GM18867 (cell line): ENCODE results near the gene DENND1A.

ENCODE experiments used
- ATAC-seq: cut with Tn5 transposase; IDR thresholded peaks from one replicate; pipeline ENCODE4 v1.9.1; 2021; ENCODE audit warnings: mild to moderate bottlenecking, moderate library complexity; ENCODE audit not compliant: unreplicated experiment

The DENND1A gene

DNA sequence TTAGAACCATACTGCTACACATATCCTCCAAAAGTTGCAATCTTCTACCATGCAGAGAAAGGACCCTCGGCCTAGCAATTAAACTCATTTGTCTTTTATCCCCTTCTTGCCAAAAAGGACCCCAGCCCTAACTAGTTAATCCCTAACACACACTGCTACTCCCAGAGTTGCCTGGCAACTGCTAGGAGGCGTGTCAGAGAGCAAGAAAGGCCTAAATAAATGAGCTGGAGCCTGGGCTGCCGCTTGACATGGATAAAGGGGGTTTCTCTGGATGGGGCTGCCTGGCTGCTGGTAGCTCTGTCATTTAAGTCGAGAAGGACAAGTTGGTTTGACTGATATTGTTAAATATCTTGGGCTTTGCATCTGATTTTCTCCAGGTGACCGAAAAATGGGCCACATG lies 379.1 kb downstream of the DENND1A start:
- ATAC-seq, result no peak

DNA sequence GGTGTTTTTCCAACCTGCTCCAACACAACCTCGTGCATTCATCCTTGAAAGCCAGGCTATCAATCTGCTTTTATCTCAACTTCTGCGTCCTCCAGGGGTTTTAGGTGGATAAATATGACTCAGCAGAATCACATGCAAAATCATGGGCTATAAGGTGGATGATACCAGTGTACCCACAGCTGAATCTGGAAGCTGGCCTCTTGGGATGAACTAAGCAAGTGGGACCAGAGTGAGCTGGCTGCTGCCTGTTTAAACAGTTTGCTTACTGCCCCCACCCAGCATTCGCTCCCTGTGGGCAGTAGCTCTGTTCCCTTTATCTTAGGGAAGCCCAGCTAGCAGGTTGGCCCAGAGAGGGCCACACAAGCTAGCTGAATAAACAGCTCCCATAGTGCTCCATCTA lies 379.9 kb downstream of the DENND1A start:
- ATAC-seq, result no peak

DNA sequence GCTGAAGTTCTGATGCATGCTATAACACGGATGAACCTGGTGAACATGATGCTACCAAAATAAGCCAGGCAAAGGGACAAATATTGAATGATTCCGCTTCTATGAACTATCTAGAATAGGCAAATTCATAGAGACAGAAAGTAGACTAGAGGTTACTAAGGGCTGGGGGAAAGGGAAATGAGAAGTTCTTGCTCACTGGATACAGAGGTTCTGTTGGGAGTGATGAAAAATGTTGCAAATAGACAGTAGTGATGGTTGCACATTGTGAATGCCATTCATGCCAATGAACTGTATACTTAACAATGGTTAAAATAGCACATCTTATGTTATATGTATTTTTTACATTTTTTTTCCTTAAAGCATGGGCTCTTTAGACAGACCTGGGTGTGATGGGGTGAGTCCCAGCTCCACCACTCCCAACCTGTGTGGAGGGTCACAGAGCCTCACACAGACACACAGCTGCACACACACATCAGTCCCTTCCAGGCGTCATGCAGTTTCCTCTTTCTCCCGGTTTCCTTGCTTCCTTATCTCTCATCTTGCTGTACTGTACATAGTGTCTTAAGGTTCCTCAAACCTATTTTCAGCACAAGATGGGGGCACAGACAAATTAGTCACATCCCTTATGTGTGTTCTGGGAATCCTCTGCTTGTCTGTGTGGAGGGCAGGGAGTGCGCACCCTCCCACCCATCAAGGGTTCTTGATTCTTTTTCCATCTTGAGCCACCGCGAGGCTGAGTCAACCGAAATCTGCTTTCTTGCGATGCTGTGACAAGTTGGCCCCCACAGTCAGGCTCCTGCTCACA lies 381.0 kb downstream of the DENND1A start:
- no peak for ATAC-seq

DNA sequence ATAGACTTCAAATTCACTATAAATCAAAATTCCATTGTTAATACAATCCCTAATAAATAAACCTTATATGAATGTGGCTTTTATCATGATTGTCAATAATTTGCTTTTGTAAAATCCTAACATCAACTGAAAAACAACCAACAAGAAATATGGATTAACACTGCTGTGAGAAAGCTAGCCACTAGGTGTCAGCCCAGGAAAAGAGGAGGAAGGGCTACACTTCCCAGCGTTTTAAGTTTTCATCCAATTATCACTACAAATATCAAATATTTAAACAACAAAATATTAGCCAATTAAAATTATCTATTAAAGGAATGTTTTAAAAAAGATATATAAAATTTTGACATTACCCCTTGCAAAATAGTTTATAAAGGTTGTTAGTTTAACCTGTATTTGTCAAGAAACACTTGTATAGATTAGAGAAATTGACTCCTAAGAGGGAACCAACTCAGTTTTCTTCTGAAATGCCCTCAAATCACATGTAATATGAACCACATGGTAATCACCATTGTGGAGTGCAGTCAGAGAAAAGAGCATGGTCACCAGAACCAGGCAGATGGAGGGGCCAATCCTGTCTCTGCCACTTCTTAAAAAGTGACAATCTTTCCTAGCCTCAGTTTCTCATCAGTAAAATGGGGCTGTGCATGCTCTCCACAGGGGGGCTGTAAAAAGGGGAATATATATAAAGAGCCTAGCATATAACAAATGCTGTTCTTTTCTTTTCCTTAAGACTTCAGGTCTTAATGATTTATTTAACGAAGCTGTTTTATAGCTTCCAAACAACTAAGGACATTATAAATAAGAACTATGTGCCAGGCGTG lies 385.7 kb downstream of the DENND1A start:
- no peak for ATAC-seq

DNA sequence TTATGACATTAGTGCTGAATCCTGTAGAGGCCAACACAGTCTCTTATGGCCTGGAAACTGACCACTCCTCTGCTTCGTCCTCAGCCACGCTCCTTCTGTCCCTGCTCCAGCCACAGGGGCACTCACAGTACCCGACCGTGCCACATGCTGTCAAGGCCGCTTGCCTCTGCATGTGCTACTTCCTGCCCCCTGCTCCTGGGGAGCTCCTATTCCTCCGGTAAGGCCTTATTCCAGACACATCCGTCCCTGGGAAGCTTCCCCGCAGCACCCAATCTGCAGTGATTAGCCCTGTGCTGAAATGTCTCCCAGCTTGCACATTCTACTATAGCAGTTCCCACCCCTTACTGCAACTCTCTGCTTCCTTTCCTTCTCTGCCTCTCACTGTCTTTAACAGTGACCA lies 386.4 kb downstream of the DENND1A start:
- no peak for ATAC-seq

DNA sequence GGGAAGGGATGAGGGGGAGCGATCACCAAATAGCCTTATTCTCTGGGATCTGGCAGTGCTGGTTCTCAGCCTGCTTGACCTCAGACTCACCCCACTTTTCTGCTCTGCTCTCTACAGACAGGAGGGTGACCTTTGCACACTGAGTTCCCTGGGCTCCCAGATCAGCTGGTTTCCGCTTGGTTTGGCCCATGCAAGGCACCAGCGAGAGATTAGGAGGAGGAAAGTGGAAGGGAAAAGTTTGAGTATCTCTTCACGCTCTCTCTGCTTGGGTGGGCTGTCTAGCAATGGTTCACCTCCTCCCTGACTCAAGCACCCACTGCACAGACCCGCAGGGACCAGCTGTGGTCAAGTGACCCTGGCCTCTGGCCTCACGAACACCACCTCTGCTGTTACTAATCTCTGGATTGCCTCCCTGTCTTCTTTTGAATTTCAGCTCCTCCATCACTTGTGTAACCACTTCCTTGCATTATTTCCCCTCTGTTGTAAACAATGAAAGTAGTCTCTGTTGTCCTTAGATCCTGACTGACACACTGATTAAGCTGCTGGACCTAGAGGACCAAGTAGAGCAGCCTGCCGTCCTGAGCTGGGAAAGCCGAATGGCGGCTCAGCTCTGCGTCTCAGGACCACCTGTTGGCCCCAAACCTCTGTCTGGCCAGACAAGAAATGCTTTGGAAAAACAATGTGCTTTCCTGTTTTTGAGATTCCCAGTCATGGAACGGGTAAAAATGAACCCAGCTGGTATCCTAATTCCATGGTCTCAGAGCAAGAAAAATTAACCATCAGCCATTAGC lies 387.3 kb downstream of the DENND1A start:
- no peak for ATAC-seq

DNA sequence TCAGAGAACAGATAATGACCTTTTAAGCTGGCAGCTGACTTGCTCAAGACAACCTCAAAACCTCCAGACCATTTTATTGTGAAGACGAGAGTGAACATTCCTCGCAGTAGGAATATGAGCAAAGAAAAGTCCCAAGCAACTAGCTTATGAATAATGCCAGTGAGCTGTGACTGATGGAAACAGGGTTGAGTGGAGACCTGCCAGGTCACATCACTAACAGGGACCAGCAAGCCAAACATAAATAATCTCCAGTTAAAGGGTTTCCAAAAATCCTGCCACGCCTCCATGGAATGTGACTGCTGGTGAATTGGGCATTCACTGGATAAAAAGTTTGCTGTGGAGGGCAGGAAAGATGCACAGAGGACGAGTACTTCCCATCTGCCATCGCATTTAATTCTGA lies 388.5 kb downstream of the DENND1A start:
- no peak for ATAC-seq

DNA sequence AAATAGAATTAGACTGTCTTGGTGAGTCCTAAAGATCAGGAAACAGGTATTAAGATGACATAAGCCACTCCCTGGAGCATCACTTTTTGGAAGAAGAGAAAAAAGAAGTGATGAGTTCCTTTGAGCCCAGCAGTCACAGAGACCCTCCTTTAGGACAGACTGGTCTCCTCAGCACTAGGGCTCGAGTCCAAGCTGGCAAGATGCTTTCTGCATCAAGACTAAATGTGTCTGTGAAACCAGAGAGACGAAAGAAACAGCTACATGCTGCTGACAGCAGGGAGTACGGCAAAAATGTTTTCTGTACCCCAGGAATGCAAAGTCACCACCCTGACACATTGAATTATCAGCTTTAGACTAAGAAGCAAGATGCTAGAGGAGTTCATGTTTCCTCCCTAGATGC lies 389.5 kb downstream of the DENND1A start:
- ATAC-seq, result no peak

DNA sequence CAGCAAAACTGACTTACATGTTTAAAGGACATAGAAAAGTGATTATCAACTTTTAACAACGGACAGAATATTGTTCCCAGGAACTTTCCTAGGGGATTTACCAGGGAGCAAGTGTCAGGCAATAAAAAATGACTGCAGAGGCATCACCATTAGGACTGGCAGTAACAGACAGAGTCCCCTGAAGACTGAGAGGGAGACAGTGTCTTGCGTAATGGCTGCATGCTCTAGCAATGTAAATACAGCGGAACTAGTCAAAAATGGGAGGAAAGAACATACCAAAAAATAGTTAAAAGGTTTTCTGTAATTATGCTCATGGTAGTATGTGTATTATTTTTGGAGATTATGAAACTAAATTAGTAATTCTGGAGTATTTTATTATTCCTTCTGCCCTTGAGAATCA lies 392.1 kb downstream of the DENND1A start:
- ATAC-seq, result no peak

DNA sequence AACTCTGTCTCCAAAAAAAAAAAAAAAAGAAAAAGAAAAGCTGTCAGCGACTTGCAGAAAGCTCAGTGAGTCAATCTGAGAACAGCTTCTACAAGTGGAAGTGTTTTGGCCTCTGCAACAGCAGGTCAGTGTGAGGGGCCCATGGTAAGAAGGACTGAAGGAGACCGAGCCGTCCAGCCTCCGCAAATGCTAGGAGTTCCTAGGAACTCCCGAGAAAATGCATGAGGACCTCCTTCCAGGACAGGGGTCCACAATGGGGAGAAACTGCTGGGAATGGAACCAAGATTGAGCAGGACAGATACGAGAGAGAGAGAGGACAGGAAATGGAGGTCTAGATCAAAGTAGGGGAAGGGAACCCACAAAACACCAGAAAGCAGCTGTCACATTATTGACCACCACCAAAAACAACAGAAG lies 393.5 kb downstream of the DENND1A start:
- no peak for ATAC-seq

DNA sequence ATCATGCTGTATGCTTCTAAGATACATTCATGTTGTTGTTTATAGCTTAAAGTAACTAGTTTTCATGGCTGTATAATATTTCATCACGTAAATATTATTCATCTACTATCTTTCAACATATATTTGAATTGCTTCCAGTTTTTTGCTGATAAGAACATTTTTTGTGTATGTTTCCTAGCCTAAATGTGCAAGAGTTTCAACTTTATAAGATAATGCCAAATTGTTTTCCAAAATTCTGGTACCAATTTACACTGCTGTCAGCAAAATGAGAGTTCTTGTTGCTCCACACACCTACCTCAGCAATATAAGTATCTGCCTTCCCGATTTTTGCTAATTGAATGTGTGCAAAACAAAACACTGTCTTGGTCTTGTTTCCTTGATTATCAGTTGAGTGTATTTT lies 395.6 kb downstream of the DENND1A start:
- no peak for ATAC-seq

DNA sequence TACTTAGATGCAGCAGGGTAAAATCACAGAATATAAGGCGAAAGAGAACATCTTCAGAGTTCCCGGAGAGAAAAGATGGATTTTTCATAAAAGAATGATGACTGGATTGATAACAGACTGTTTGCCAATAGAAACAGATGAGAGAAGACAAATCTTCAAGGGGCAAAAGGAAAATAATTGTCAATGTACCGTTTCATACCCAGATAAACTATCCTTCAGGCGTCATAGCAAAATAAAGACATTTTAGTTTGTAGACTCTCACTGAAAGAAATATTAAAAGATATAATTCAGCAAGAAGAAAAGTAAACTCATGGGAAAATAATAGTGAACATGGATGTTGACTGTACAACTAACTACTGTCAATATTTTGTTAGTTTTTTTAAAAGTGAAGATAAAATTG lies 399.7 kb downstream of the DENND1A start:
- ATAC-seq, result no peak

DNA sequence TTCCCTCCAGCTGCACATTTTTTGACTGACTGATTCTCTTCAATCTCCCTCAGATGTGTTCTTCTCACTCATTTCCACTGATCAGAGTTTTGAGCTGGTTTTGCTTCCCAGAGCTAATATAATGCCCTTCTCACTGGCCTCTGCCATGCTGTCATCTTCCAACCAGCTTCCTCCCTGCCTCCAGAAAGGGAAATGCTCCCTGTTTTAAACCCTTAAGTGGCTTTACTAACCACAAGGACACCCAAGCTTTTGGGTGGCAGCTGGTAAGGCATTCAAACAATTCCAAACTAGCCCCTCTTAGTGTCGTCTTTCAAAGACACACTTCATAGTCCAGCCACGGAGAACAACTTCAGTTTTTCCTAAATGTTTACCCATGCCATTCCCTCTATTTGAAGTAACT lies 401.4 kb downstream of the DENND1A start:
- ATAC-seq, result no peak

DNA sequence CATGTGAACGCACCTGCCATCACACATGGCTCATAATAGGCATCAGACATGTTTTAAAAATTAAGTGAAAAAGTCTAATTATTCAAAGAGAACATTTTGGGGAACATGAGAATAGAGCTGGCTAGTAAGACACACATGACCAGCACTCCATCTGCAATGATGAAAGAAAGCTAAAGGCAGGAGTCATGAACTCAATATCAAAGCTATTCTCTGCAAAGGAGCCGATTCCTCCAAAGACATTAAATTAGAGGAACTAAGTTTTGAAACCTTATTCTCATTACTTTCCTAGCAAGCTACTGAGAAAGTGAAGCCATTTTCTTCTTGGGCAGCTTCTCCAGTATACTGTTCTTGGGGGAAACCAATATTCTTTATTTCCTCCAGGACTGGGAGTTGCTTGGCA lies 401.9 kb downstream of the DENND1A start:
- ATAC-seq, result no peak

DNA sequence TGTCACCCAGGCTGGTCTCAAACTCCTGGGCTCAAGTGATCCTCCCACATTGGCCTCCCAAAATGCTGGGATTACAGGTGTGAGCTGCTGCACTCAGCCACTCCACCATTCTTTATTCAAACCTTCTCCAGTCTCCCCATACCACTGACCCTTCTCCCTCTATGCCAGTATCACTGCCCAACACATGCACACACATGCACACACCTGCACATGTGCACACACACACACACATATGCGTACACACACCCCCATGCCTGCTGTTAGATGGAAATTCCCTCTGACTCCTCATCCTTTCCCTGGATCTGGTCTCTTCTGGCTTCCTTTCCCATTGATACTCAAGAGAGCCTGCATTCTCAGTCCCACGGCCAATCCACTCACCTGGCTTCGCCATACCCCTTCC lies 404.0 kb downstream of the DENND1A start:
- ATAC-seq, result no peak

DNA sequence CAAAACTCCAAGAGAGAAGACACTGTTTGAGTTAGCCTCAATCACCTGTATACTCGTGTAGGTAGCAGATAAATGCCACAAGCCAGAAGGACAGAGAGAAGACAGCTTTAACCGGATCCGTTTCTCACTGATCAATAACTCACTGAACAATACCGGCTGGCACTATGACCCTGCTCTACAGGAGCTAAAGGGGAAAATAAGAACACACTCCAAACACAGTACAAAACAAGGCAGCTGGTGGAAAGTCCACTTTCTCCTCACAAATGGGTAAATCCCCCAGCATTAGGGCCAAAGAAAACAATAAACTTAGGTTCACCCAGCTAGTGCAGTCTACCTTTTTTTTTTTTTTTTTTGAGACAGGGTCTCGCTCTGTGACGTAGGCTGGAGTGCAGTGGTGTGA lies 404.5 kb downstream of the DENND1A start:
- ATAC-seq, result no peak

DNA sequence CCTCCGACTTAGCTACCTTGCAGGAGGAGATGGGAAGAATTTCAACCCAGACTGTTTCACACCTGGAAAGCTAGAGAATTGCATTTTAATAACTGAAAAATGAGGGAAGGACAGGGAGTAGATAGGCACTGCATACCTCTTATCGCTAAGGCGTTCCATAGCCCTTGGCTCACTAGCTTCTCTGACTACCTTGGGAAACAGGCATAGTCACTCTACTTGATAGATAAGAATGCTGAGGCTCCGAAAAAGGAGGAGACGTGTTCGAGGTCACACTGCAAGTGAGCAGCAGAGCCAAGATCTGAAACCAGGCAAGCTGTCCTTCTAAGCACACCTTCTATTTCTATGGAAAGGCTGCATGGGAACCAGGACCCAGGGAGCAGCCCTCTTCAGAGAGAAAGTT lies 405.1 kb downstream of the DENND1A start:
- no peak for ATAC-seq

DNA sequence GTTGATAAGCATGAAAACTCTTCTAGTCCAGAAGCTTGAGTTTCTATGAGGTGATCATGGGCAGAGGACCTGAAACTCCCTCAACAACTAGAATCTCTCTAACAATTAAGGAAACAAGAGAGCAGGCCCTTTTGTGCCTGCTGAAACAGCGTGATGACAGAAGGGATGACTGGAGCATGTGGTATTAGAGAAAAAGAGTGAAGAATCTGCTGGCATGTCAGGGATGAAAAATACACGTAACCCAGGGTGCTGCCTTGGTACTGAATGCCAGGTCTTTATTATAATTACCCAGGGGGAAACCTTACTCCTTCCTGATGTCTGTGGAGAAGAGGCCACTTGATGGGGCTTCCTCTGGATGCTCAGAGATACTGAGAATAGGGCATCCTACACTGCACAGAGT lies 406.1 kb downstream of the DENND1A start:
- ATAC-seq, result no peak

DNA sequence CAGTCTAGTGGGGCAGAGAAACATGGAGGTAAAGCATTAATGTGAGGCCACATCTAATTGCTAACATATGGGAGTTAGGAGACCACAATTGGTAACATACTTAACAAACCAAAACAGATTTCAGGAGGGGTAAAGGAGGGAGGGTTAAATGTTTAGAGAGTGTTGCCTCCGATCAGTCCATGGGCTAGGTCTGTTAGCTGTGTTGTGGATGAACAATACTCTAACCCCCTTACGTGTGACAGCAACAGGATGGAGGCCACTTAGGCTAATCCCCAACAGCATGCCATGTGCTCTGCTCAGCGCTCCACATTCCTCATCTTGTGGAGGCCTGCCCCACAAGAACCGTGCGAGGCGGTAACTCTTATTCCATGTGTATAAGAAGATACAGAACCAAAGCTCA lies 406.9 kb downstream of the DENND1A start:
- ATAC-seq, result no peak

DNA sequence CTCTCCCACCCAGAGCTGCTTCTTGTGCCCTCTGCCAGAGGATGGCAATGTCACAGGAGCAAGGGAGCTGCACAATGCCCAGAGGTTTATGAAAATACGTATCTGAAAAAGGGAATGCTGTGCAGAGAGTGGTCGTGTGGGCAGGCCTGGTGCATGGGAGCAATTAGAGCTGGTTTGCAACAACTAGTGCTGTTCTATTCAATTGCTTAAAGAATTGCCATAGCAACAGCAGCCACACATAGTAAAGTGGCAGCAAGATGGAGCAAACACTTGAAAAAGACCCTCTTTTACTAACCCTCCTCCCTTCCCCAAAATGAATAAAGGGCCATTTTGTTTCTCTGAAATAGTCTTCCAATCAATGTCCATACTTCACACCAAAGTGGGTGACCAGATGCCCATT lies 407.7 kb downstream of the DENND1A start:
- no peak for ATAC-seq

DNA sequence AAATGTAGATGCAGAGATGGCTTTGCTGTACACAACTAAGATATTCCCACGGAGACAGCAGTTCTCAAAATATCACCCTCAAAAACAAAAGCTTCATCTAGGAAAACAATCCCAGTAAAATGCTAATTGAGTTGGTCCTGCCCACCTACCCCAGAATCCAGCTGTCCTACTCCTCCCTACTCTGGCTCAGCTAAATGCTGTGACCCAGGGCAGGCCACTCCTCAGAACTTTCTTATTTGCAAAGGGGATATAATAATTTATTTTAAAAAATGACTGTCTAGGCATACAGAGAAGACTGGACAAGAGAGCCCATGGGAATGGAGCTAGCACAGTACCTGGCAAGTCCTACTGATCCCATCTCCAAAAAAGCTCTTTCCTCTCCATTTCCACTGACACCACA lies 411.6 kb downstream of the DENND1A start:
- no peak for ATAC-seq

DNA sequence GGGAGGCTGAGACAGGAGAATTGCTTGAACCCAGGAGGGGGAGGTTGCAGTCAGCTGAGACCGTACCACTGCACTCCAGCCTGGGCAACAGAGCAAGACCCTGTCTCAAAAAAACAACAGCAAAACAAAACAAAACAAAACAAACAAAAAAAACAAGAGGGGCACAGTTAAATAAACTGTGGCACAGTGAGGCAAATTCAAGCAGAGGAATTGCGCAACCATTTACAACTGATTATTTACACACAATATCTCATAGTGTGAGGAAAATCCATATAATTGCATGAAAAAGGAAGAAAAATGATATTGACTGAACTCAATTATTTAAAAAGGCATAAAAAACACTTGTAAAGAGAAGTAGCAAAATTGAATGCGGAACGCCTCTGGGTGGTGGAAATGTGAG lies 412.4 kb downstream of the DENND1A start:
- no peak for ATAC-seq
